ENCODE results near the gene MAP2K7. TPM values are rescaled to one million over a fixed set of nuclear protein-coding genes. Genes with fewer than 3 reads are reported as not detected.

MAP2K7 gene
- total RNA-seq, 1 experiment from 2014 or later: 39.4 TPM

GRCh38 chr19:7925171-7925851 is 21.6 kb downstream of the MAP2K7 start (continued):
- TF ChIP-seq, protein P1, sequence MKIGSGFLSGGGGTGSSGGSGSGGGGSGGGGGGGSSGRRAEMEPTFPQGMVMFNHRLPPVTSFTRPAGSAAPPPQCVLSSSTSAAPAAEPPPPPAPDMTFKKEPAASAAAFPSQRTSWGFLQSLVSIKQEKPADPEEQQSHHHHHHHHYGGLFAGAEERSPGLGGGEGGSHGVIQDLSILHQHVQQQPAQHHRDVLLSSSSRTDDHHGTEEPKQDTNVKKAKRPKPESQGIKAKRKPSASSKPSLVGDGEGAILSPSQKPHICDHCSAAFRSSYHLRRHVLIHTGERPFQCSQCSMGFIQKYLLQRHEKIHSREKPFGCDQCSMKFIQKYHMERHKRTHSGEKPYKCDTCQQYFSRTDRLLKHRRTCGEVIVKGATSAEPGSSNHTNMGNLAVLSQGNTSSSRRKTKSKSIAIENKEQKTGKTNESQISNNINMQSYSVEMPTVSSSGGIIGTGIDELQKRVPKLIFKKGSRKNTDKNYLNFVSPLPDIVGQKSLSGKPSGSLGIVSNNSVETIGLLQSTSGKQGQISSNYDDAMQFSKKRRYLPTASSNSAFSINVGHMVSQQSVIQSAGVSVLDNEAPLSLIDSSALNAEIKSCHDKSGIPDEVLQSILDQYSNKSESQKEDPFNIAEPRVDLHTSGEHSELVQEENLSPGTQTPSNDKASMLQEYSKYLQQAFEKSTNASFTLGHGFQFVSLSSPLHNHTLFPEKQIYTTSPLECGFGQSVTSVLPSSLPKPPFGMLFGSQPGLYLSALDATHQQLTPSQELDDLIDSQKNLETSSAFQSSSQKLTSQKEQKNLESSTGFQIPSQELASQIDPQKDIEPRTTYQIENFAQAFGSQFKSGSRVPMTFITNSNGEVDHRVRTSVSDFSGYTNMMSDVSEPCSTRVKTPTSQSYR (CRISPR knock-in tag; IDR thresholded peaks at IDR 0.05): peak; percentile 93
- TF ChIP-seq ERG (CRISPR knock-in tag; IDR thresholded peaks at IDR 0.05): no peak
- TF ChIP-seq TEAD1 (CRISPR knock-in tag; IDR thresholded peaks at IDR 0.05): peak; percentile 96
- peak; percentile 97 for TF ChIP-seq TP53 (CRISPR knock-in tag; IDR thresholded peaks at IDR 0.05)
- peak; percentile 88 for TF ChIP-seq HMGXB4 (CRISPR knock-in tag; IDR thresholded peaks at IDR 0.05)
- no peak for TF ChIP-seq AR (CRISPR knock-in tag; IDR thresholded peaks at IDR 0.05)
- no peak for TF ChIP-seq GTF2I (CRISPR knock-in tag; conservative IDR thresholded peaks at IDR 0.05)
- no peak for TF ChIP-seq IRF2 (CRISPR knock-in tag; IDR thresholded peaks at IDR 0.05; ENCODE audit: borderline replicate concordance, low read depth)
- peak; percentile 92 for TF ChIP-seq KAT7 (CRISPR knock-in tag; IDR thresholded peaks at IDR 0.05; ENCODE audit: borderline replicate concordance)
- TF ChIP-seq ETV6 (CRISPR knock-in tag; IDR thresholded peaks at IDR 0.05): peak; percentile 94
- no peak for TF ChIP-seq ZNF532 (CRISPR knock-in tag; IDR thresholded peaks at IDR 0.05; ENCODE audit: borderline replicate concordance)
- peak; percentile 95 for TF ChIP-seq ZBTB43 (CRISPR knock-in tag; IDR thresholded peaks at IDR 0.05)
- TF ChIP-seq ZNF232 (CRISPR knock-in tag; IDR thresholded peaks at IDR 0.05): peak; percentile 92
- TF ChIP-seq NR2C2 (CRISPR knock-in tag; IDR thresholded peaks at IDR 0.05): peak; percentile 66; the same call in 1 of the 2 replicates
- TF ChIP-seq, protein P2, sequence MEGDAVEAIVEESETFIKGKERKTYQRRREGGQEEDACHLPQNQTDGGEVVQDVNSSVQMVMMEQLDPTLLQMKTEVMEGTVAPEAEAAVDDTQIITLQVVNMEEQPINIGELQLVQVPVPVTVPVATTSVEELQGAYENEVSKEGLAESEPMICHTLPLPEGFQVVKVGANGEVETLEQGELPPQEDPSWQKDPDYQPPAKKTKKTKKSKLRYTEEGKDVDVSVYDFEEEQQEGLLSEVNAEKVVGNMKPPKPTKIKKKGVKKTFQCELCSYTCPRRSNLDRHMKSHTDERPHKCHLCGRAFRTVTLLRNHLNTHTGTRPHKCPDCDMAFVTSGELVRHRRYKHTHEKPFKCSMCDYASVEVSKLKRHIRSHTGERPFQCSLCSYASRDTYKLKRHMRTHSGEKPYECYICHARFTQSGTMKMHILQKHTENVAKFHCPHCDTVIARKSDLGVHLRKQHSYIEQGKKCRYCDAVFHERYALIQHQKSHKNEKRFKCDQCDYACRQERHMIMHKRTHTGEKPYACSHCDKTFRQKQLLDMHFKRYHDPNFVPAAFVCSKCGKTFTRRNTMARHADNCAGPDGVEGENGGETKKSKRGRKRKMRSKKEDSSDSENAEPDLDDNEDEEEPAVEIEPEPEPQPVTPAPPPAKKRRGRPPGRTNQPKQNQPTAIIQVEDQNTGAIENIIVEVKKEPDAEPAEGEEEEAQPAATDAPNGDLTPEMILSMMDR (IDR thresholded peaks at IDR 0.05): peak; percentile 91
- no peak for TF ChIP-seq NR1H2 (CRISPR knock-in tag; IDR thresholded peaks at IDR 0.05)
- no peak for TF ChIP-seq PRRX2 (CRISPR knock-in tag; IDR thresholded peaks at IDR 0.05)
- TF ChIP-seq FOXP1 (CRISPR knock-in tag; IDR thresholded peaks at IDR 0.05; ENCODE audit: borderline replicate concordance): peak; percentile 98
- peak; percentile 94 for TF ChIP-seq FOXK1 (CRISPR knock-in tag; IDR thresholded peaks at IDR 0.05)
- TF ChIP-seq ZNF416 (CRISPR knock-in tag; IDR thresholded peaks at IDR 0.05): peak; percentile 70; the same call in 1 of the 2 replicates
- no peak for TF ChIP-seq NFATC4 (CRISPR knock-in tag; IDR thresholded peaks at IDR 0.05)
- TF ChIP-seq PREB (CRISPR knock-in tag; IDR thresholded peaks at IDR 0.05; ENCODE audit: borderline replicate concordance): 0 out of 2 replicates have a peak, but pooled peaks have one; percentile 83
